Measurements from ENCODE around the gene RPL21. TPM values are rescaled to one million over a fixed set of nuclear protein-coding genes. Genes with fewer than 3 reads are reported as not detected.

The RPL21 gene
- total RNA-seq, 4 donors from 2014 or later = 336 to 1,611 (median 1,228) TPM

- Histone ChIP-seq H3K4me3 (no peak overlapping the region), H3K27me3 (no peaks in the 10 kb centered on the region), H3K36me3 (peaks cover 0 to 50% of the 10 kb centered on the region in 2 donors), H3K4me1 (peaks cover 0 to 41% (median 19%) of the 10 kb centered on the region in 3 donors), H3K27ac (peak overlapping the region in 1 of 4 donors; percentile 21), H3K9me3 (no peaks in the 10 kb centered on the region)
- 71 to 72% methylated on average over 5 of the region's 5 CpGs for WGBS, 2 donors (ENCODE audit: low coverage in 1 of 2)
- ATAC-seq = no peak
- TF ChIP-seq POLR2AphosphoS5 (IDR thresholded peaks at IDR 0.05) (no peak), CTCF (IDR thresholded peaks at IDR 0.05) (no peak), POLR2A (IDR thresholded peaks at IDR 0.05) (no peak), EP300 (IDR thresholded peaks at IDR 0.05) (no peak)
Observed at GRCh38 chr13:27261396-27261795, 10.0 kb downstream of the RPL21 start.

GRCh38 chr13:27263438-27263837, 12.1 kb downstream of the RPL21 start:
- Histone ChIP-seq H3K27ac (peak overlapping the region; percentile 39 to 76 (median 71)), H3K36me3 (peaks cover 0 to 29% of the 10 kb centered on the region in 2 donors), H3K4me3 (no peak overlapping the region), H3K9me3 (no peaks in the 10 kb centered on the region), H3K27me3 (no peaks in the 10 kb centered on the region), H3K4me1 (peaks cover 4 to 55% (median 23%) of the 10 kb centered on the region in 3 donors)
- no peak for ATAC-seq
- TF ChIP-seq CTCF (IDR thresholded peaks at IDR 0.05) (no peak), POLR2AphosphoS5 (IDR thresholded peaks at IDR 0.05) (no peak), EP300 (IDR thresholded peaks at IDR 0.05) (no peak), POLR2A (IDR thresholded peaks at IDR 0.05) (no peak)
- WGBS, 2 donors (ENCODE audit: low coverage in 1 of 2) = 35 to 38% methylated on average over 2 of the region's 2 CpGs

- ATAC-seq = no peak
- TF ChIP-seq CTCF (IDR thresholded peaks at IDR 0.05) = no peak
- TF ChIP-seq POLR2A (IDR thresholded peaks at IDR 0.05) = no peak
- TF ChIP-seq POLR2AphosphoS5 (IDR thresholded peaks at IDR 0.05) = peak; percentile 11
- no peak for TF ChIP-seq EP300 (IDR thresholded peaks at IDR 0.05)
- H3K27ac ChIP-seq = peak overlapping the region; percentile 49 to 76 (median 71)
- WGBS, 2 donors (ENCODE audit: low coverage in 1 of 2) = 0 to 11% methylated on average over 5 of the region's 5 CpGs
- peaks cover 4 to 56% (median 23%) of the 10 kb centered on the region in 3 donors for H3K4me1 ChIP-seq
- no peaks in the 10 kb centered on the region for H3K9me3 ChIP-seq
- no peaks in the 10 kb centered on the region for H3K27me3 ChIP-seq
- peaks cover 0 to 24% of the 10 kb centered on the region in 2 donors for H3K36me3 ChIP-seq
- no peak overlapping the region for H3K4me3 ChIP-seq
Observed at GRCh38 chr13:27264181-27264580, 12.8 kb downstream of the RPL21 start.

GRCh38 chr13:27264648-27265047, 13.3 kb downstream of the RPL21 start:
- H3K27ac ChIP-seq = peak overlapping the region; percentile 49 to 76 (median 71)
- H3K4me1 ChIP-seq = peaks cover 4 to 60% (median 23%) of the 10 kb centered on the region in 3 donors
- H3K27me3 ChIP-seq = no peaks in the 10 kb centered on the region
- H3K4me3 ChIP-seq = no peak overlapping the region
- peaks cover 0 to 22% of the 10 kb centered on the region in 2 donors for H3K36me3 ChIP-seq
- TF ChIP-seq POLR2A (IDR thresholded peaks at IDR 0.05) (no peak), EP300 (IDR thresholded peaks at IDR 0.05) (no peak), POLR2AphosphoS5 (IDR thresholded peaks at IDR 0.05) (no peak), CTCF (IDR thresholded peaks at IDR 0.05) (no peak)
- no peaks in the 10 kb centered on the region for H3K9me3 ChIP-seq
- ATAC-seq = no peak
- 13% methylated on average over 1 of the region's 1 CpG; no CpG with 5 or more reads in 1 of the 2 donors for WGBS, 2 donors (ENCODE audit: low coverage in 1 of 2)

- 31 to 43% methylated on average over 2 of the region's 2 CpGs for WGBS, 2 donors (ENCODE audit: low coverage in 1 of 2)
- Histone ChIP-seq H3K4me1 (peaks cover 4 to 71% (median 26%) of the 10 kb centered on the region in 3 donors), H3K36me3 (peaks cover 0 to 9% of the 10 kb centered on the region in 2 donors), H3K9me3 (no peaks in the 10 kb centered on the region), H3K4me3 (no peak overlapping the region), H3K27ac (peak overlapping the region; percentile 41 to 81 (median 72)), H3K27me3 (no peaks in the 10 kb centered on the region)
- ATAC-seq = no peak
- TF ChIP-seq POLR2AphosphoS5 (IDR thresholded peaks at IDR 0.05) (peak; percentile 72), CTCF (IDR thresholded peaks at IDR 0.05) (no peak), POLR2A (IDR thresholded peaks at IDR 0.05) (no peak), EP300 (IDR thresholded peaks at IDR 0.05) (no peak)
Observed at GRCh38 chr13:27266917-27267316, 15.6 kb downstream of the RPL21 start.
